Keratinocyte (primary cell): ENCODE data around the gene OSTN. TPM values are rescaled to one million over a fixed set of nuclear protein-coding genes. Genes with fewer than 3 reads are reported as not detected.

Experiments
- DNase-seq: peaks from one replicate; pipeline ENCODE4 v3.0.0-alpha.2; 2011; ENCODE audit warnings: low read depth, missing footprints, low spot score
- FAIRE-seq: peaks from 2 replicates; lab custom pipeline; 2011; peaks lifted over from hg19 to GRCh38; lab: Jason Lieb, UNC
- H2AFZ ChIP-seq: 2 replicates; pipeline ENCODE4 v1.6.0; 2012; ENCODE audit warnings: low read length, control low read depth, inconsistent platforms; ENCODE audit not compliant: control insufficient read depth
- H3K27ac ChIP-seq: 2 replicates; pipeline ENCODE4 v1.5.1; 2011; ENCODE audit warnings: low read length; ENCODE audit not compliant: control insufficient read depth, insufficient read depth
- H3K27me3 ChIP-seq: 3 replicates; pipeline ENCODE4 v1.6.0; 2011; ENCODE audit warnings: low read length; ENCODE audit not compliant: control insufficient read depth, insufficient read depth; ENCODE audit errors: extremely low read depth
- H3K36me3 ChIP-seq, 2 experiments: 2 replicates in 1 of 2; 3 replicates in 1 of 2; pipeline ENCODE4 v1.5.1; 2011; ENCODE audit warnings: low read length in 2 of 2, mild to moderate bottlenecking in 1 of 2; ENCODE audit not compliant: control insufficient read depth in 2 of 2, insufficient read depth in 2 of 2; ENCODE audit errors: extremely low read depth in 1 of 2
- H3K4me1 ChIP-seq: 3 replicates; pipeline ENCODE4 v1.5.1; 2011; ENCODE audit warnings: low read length; ENCODE audit not compliant: control insufficient read depth, insufficient read depth; ENCODE audit errors: extremely low read depth
- H3K4me2 ChIP-seq: 3 replicates; pipeline ENCODE4 v1.6.0; 2011; ENCODE audit warnings: low read depth, low read length; ENCODE audit not compliant: control insufficient read depth, insufficient read depth; ENCODE audit errors: extremely low read depth
- H3K4me3 ChIP-seq, 3 experiments: fragments of 200-600 bp in 1 of 3; sonication (generic) in 1 of 3; 2 replicates in 2 of 3; 3 replicates in 1 of 3; pipeline ENCODE4 v1.5.1; 2011 to 2016; ENCODE audit warnings: low read length in 3 of 3, mild to moderate bottlenecking in 3 of 3, control low read depth in 2 of 3, inconsistent platforms in 1 of 3, low read depth in 1 of 3, mixed read lengths in 1 of 3, mixed run types in 1 of 3, moderate library complexity in 1 of 3; ENCODE audit not compliant: control insufficient read depth in 2 of 3, insufficient read depth in 2 of 3; ENCODE audit errors: extremely low read depth in 1 of 3
- H3K79me2 ChIP-seq: 2 replicates; pipeline ENCODE4 v1.6.0; 2012; ENCODE audit warnings: low read length; ENCODE audit not compliant: control insufficient read depth, insufficient read depth
- H3K9ac ChIP-seq: 3 replicates; pipeline ENCODE4 v1.6.0; 2011; ENCODE audit warnings: low read length; ENCODE audit not compliant: control insufficient read depth, insufficient read depth; ENCODE audit errors: extremely low read depth
- H3K9me1 ChIP-seq: 3 replicates; pipeline ENCODE4 v1.6.0; 2011; ENCODE audit warnings: low read length; ENCODE audit not compliant: control insufficient read depth, insufficient read depth; ENCODE audit errors: extremely low read depth
- H3K9me3 ChIP-seq: 2 replicates; pipeline ENCODE4 v1.5.1; 2012; ENCODE audit warnings: low read depth, low read length; ENCODE audit not compliant: control insufficient read depth
- H4K20me1 ChIP-seq: 3 replicates; pipeline ENCODE4 v1.6.0; 2011; ENCODE audit warnings: low read length; ENCODE audit not compliant: control insufficient read depth, insufficient read depth; ENCODE audit errors: extremely low read depth
- CTCF ChIP-seq, 3 experiments: IDR thresholded peaks in 1 of 3; conservative IDR thresholded peaks in 1 of 3; optimal IDR thresholded peaks in 1 of 3; 2 replicates in 2 of 3; 3 replicates in 1 of 3; pipeline versions ENCODE3 to v1.5.1; 2011; ENCODE audit warnings: low read length in 3 of 3, mild to moderate bottlenecking in 3 of 3, moderate library complexity in 2 of 3, control low read depth in 1 of 3, inconsistent platforms in 1 of 3; ENCODE audit not compliant: insufficient read depth in 2 of 3; ENCODE audit errors: extremely low read depth in 1 of 3
- EZH2 ChIP-seq: IDR thresholded peaks from one replicate; pipeline ENCODE4 v1.6.1; 2012; ENCODE audit warnings: inconsistent platforms, mild to moderate bottlenecking, low read length, moderate library complexity
- dilution Hi-C: fragments of 300-500 bp; cut with MboI; formaldehyde crosslinking; loops from one replicate; pipeline ENCODE4 v1.7.0; 2020; ENCODE audit warnings: low sequenced_read_pairs; ENCODE audit not compliant: extremely low pct_ligation_motif_present
- polyA plus RNA-seq, 5 experiments: library from polyadenylated mRNA; depleted of rRNA in 3 of 5; stranded (reverse) in 3 of 5; stranded (forward) in 1 of 5; unstranded in 1 of 5; fragments of >200 nt; gene quantifications; 1 replicate in 1 of 5; 2 replicates in 3 of 5; 3 replicates in 1 of 5; pipeline versions ENCODE4 v1.2.1 to v1.2.3, GENCODE V29; 2011 to 2012; ENCODE audit warnings: missing spikeins in 2 of 5, low read depth in 1 of 5, low replicate concordance in 1 of 5

OSTN gene
- polyA plus RNA-seq, 1 donor (not counting 4 experiments of a cell fraction or from before 2014, with no cell fraction given) = not detected

DNA sequence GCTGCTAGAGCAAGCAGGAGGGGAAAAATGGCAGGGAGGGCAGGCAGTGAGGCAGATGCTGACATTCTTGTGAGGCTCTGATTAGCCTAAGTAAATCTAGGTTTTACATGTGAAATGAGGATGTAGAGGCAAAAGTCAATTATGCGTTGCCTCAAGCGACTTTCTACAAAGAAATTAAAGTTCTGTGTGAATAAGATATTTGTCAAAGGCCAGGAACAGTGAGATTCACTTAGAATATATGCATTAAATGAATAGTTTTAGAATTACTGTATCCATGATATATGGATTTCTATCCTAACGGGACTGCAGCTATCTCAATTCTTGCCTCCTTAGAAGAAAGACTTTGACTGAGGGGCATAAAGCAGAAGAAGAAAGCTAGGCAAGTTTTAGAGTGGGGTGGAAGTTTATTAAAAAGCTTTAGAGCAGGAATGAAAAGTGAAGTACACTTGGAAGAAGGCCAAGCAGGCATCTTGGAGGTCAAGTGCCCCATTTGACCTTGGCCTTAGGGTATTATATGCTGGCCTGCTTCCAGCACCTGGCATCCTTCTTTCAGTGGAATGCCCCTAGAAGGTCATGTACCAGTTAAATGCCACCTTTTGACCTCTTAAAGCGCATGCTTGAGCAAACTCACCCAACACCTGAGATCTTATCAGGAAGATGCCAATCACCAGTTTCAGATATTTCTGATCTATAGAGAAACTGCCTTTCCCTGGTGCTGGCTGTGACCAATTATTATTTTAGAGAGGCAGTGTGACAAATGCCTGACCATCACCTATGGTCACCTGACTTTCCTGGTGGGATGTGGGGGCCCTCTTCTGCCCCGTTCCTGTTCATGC lies 38.2 kb downstream of the OSTN start:
- no peak for DNase-seq
- no peak overlapping the region for H2AFZ ChIP-seq
- FAIRE-seq = no peak

DNA sequence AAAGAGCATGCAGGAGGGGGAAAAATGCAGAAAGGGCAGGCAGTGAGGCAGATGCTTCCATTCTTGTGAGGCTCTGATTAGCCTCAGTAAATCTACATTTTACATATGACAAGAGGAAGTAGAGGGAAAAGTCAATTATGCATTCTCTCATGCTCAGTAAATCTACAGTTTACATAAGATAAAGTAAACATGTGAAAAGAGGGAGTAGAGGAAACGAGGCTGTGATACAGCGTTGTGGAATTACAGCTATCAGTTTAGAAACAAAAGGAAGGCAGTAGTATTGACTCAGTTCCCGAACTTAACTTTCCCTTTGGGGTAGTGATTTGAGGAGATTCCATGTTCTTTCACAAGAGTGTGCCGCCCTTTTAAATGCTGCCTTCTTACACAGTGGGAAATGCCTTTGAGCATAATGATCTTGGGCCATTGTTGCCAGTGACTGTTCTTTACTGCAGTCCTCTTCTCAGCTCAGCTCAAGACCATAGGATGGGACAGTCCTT lies 39.3 kb downstream of the OSTN start:
- DNase-seq (no peak), FAIRE-seq (no peak)
- no peak overlapping the region for H3K9ac ChIP-seq
- H3K9me1 ChIP-seq = no peaks in the 10 kb centered on the region
- no peaks in the 10 kb centered on the region for H3K9me3 ChIP-seq
- TF ChIP-seq CTCF (optimal IDR thresholded peaks at IDR 0.05 in 1 of 3, IDR thresholded peaks at IDR 0.05 in 1 of 3, conservative IDR thresholded peaks at IDR 0.05 in 1 of 3; ENCODE audit: extremely low read depth in 1 of 3, insufficient read depth in 2 of 3, low read length in 3 of 3) (no peak), EZH2 (no peak)
- no peaks in the 10 kb centered on the region for H4K20me1 ChIP-seq
- H3K27me3 ChIP-seq = no peaks in the 10 kb centered on the region
- H2AFZ ChIP-seq = no peak overlapping the region
- no peaks in the 10 kb centered on the region for H3K4me1 ChIP-seq
- no peaks in the 10 kb centered on the region for H3K79me2 ChIP-seq
- dilution Hi-C loops = no loop called here
- no peak overlapping the region for H3K27ac ChIP-seq
- no peak overlapping the region for H3K4me3 ChIP-seq
- no peaks in the 10 kb centered on the region for H3K36me3 ChIP-seq
- no peak overlapping the region for H3K4me2 ChIP-seq

More for the DNA sequence above, 38.2 kb downstream of the OSTN start:
- Histone ChIP-seq H3K9ac (no peak overlapping the region), H3K9me1 (no peaks in the 10 kb centered on the region), H4K20me1 (no peaks in the 10 kb centered on the region), H3K27me3 (no peaks in the 10 kb centered on the region), H3K9me3 (no peaks in the 10 kb centered on the region), H3K4me2 (no peak overlapping the region), H3K79me2 (no peaks in the 10 kb centered on the region), H3K36me3 (no peaks in the 10 kb centered on the region), H3K27ac (no peak overlapping the region), H3K4me1 (no peaks in the 10 kb centered on the region), H3K4me3 (no peak overlapping the region)
- dilution Hi-C loops = no loop called here
- TF ChIP-seq CTCF (optimal IDR thresholded peaks at IDR 0.05 in 1 of 3, IDR thresholded peaks at IDR 0.05 in 1 of 3, conservative IDR thresholded peaks at IDR 0.05 in 1 of 3; ENCODE audit: extremely low read depth in 1 of 3, insufficient read depth in 2 of 3, low read length in 3 of 3) (no peak), EZH2 (no peak)
